ENCODE data around the gene CACNA1B. TPM values are rescaled to one million over a fixed set of nuclear protein-coding genes. Genes with fewer than 3 reads are reported as not detected.

CACNA1B gene
- total RNA-seq, 2 donors from 2014 or later, result 0.19 to 0.42 TPM

GRCh38 chr9:137873408-137873807, 4.2 kb upstream of the CACNA1B start:
- Histone ChIP-seq H3K9ac (ENCODE audit: low read depth in 2 of 2, low read length in 2 of 2) (no peak overlapping the region), H3K36me3 (no peaks in the 10 kb centered on the region), H3K9me3 (no peaks in the 10 kb centered on the region), H3K4me3 (no peak overlapping the region), H3K27ac (no peak overlapping the region), H3K27me3 (peaks cover 11% of the 10 kb centered on the region), H3K4me1 (no peaks in the 10 kb centered on the region)
- intact Hi-C loops (cut with DNase I), result no loop called here
- no peak for TF ChIP-seq CTCF (IDR thresholded peaks at IDR 0.05)
- DNase-seq, result no peak

- intact Hi-C loops (cut with DNase I), result no loop called here
- H3K36me3 ChIP-seq, result no peaks in the 10 kb centered on the region
- no peak for DNase-seq
- no peaks in the 10 kb centered on the region for H3K4me1 ChIP-seq
- no peak overlapping the region for H3K9ac ChIP-seq (ENCODE audit: low read depth in 2 of 2, low read length in 2 of 2)
- TF ChIP-seq CTCF (IDR thresholded peaks at IDR 0.05), result no peak
- H3K27ac ChIP-seq, result no peak overlapping the region
- H3K9me3 ChIP-seq, result no peaks in the 10 kb centered on the region
- no peak overlapping the region for H3K4me3 ChIP-seq
- peaks cover 16% of the 10 kb centered on the region for H3K27me3 ChIP-seq
These were observed 3.7 kb upstream of the CACNA1B start for GRCh38 chr9:137873858-137874362.

- Histone ChIP-seq H3K27me3 (peaks cover 18% of the 10 kb centered on the region), H3K4me1 (no peaks in the 10 kb centered on the region), H3K9me3 (no peaks in the 10 kb centered on the region), H3K36me3 (no peaks in the 10 kb centered on the region), H3K4me3 (no peak overlapping the region), H3K9ac (ENCODE audit: low read depth in 2 of 2, low read length in 2 of 2) (no peak overlapping the region), H3K27ac (no peak overlapping the region)
- no peak for DNase-seq
- intact Hi-C loops (cut with DNase I), result no loop called here
- TF ChIP-seq CTCF (IDR thresholded peaks at IDR 0.05), result no peak
These were observed 2.2 kb upstream of the CACNA1B start for GRCh38 chr9:137875354-137875753.

- H3K9ac ChIP-seq (ENCODE audit: low read depth in 2 of 2, low read length in 2 of 2), result no peak overlapping the region
- no peak overlapping the region for H3K4me3 ChIP-seq
- DNase-seq, result no peak
- no peaks in the 10 kb centered on the region for H3K9me3 ChIP-seq
- H3K27ac ChIP-seq, result no peak overlapping the region
- H3K27me3 ChIP-seq, result peaks cover 18% of the 10 kb centered on the region
- no peaks in the 10 kb centered on the region for H3K4me1 ChIP-seq
- TF ChIP-seq CTCF (IDR thresholded peaks at IDR 0.05), result no peak
- intact Hi-C loops (cut with DNase I), result no loop called here
- no peaks in the 10 kb centered on the region for H3K36me3 ChIP-seq
These were observed 1.7 kb upstream of the CACNA1B start for GRCh38 chr9:137875846-137876245.

- H3K27ac ChIP-seq, result no peak overlapping the region
- no peak for TF ChIP-seq CTCF (IDR thresholded peaks at IDR 0.05)
- no peak for DNase-seq
- H3K4me1 ChIP-seq, result no peaks in the 10 kb centered on the region
- no peaks in the 10 kb centered on the region for H3K9me3 ChIP-seq
- H3K36me3 ChIP-seq, result no peaks in the 10 kb centered on the region
- H3K4me3 ChIP-seq, result no peak overlapping the region
- H3K27me3 ChIP-seq, result peaks cover 18% of the 10 kb centered on the region
- H3K9ac ChIP-seq (ENCODE audit: low read depth in 2 of 2, low read length in 2 of 2), result no peak overlapping the region
- intact Hi-C loops (cut with DNase I), result no loop called here
These were observed 1.3 kb upstream of the CACNA1B start for GRCh38 chr9:137876269-137876668.

All from colonic mucosa (tissue), 4 donors.